Activated CD4-positive, alpha-beta T cell treated with anti-CD3 and anti-CD28 coated beads, Interleukin-2, amount 50 U/mL, for 48 hours (primary cell): ENCODE results near the gene RARA.

Experiments used
- DNase-seq, 2 experiments: peaks; one replicate each; pipeline ENCODE4 v3.0.0-alpha.2; 2020

The RARA gene

GRCh38 chr17:40309031-40309948 is at the start of gene RARA:
TSS of gene RARA (plus strand) at chr17:40309180. CDS start at chr17:40331219, 22,039 bp downstream.
- DNase-seq: no peak

DNA sequence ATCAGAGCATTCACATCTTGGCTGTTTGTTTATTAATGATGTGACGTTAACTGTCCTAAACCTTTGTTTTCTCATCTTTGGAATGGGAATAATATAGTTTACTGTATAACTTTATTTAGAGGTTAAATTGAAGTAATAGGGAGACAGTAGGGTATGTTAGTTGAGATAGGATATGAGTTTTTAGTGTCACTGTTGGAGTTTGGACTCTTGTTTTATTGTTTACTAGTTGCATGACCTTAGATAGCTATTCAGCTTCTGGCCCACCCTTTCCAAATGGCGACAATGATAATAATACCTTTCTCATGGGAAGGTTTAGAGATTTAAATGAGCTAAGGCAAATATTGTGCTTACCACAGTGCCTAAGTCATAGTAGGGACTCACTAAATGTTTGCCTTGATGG is 49.5 kb upstream of the RARA start:
- no peak for DNase-seq

DNA sequence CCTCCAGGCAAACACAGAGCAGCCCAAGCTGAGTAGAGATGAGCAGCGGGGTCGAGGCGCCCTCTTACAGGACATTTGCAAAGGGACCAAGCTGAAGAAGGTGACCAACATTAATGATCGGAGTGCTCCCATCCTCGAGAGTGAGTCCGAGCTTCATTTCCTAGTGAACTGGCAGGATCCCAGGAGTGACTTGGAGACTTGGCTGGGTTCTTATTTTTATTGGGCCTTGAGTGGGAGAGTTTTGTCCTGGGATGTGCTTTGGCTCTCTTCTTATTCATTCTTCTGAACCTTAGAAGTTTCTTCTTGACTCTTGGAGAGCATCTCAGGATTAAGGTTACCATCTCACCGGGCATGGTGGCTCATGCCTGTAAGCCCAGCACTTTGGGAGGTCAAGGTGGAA is 48.5 kb upstream of the RARA start:
- no peak for DNase-seq

DNA sequence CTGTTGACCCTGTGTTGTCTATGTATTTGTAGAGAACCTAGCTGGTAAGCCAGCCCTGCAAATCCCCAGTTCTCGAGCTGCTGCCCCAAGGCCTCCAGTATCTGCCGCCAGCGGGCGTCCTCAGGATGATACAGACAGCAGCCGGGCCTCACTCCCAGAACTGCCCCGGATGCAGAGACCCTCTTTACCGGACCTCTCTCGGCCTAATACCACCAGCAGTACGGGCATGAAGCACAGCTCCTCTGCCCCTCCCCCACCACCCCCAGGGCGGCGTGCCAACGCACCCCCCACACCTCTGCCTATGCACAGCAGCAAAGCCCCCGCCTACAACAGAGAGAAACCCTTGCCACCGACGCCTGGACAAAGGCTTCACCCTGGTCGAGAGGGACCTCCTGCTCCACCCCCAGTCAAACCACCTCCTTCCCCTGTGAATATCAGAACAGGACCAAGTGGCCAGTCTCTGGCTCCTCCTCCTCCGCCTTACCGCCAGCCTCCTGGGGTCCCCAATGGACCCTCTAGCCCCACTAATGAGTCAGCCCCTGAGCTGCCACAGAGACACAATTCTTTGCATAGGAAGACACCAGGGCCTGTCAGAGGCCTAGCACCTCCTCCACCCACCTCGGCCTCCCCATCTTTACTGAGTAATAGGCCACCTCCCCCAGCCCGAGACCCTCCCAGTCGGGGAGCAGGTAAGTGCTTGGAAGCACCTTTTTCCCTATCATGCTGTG is 44.4 kb upstream of the RARA start:
- DNase-seq: no peak

DNA sequence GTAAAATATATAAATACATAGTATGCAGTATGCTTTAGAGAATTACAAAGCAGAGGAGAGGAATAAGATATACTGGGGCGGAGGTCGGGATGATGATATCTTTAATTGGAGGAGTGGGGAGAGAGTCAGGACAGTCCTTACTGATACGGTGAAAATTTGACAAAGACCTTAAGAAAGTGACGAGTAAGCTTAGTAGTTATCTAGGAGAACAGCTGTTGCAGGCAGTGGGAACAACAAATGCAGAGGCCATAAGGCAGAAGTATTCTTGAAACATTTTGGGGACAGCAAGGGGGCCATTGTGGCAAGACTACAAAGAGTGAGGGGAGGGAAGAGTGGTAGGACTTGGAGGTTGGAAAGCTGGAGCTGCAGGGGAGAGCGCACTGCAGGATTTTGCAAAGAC is 43.6 kb upstream of the RARA start:
- no peak for DNase-seq

DNA sequence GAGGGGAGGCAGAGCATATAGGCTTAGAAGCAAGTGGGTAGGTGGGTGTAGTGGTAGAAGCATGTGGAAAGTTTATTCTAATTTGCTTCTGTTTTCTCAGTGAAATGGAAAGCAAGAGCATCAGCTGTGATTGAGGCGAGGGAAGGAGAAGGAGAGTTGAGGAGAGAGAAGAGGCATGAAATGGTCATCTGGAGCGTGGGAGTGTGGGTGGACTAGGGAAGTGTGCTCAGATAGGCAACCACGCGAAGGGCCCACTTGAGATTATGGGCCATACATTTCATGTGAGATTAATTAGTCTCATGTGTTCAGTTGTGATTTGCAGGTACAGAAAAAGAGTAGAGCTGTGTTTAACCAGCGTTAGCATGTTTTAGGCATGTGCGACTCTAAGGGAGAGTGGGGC is 42.1 kb upstream of the RARA start:
- DNase-seq: no peak

- DNase-seq: no peak
These were observed 40.8 kb upstream of the RARA start for GRCh38 chr17:40268141-40268712.

DNA sequence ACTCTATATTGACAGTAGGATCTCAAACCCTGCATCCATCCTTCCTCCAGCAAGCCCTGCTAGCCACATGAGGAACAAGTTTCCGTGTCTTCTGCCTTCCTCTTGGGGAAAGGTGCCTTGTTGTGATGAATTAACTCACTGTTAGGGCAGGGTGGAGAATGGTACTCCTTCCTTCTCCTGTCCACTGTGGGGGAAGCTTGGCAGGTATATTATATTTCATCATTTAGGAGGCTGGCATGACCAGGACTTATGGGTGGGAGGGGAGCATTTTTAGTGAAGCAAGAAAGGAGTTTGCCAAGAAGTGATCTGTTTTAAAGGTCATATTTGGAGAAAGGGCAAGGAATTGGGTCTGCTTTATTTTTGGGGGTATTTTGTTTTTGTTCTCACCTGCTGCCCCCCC is 30.6 kb upstream of the RARA start:
- DNase-seq: no peak

DNA sequence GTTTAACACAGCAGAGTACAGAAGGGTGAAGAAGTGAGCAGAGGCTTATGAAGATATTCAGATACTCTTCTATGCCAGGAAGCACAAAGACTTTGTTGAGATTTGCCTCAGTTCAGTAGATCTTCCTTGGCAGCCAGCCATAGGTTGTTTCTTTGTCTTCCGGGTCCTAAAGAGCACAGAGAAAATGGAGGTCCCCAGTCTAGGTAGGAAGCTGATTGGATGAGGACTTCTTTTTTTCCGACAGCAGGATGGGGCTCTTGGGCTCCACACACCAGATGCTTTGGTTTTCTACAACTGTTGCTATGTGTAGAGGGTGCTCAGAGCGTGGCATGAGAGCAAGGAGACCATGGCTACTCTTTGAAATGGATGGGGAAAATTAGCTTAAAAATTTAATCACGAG is 29.6 kb upstream of the RARA start:
- no peak for DNase-seq

GRCh38 chr17:40281663-40282062 is 27.3 kb upstream of the RARA start:
- no peak for DNase-seq

- no peak for DNase-seq
These were observed 25.3 kb upstream of the RARA start for GRCh38 chr17:40283662-40284061.

DNA sequence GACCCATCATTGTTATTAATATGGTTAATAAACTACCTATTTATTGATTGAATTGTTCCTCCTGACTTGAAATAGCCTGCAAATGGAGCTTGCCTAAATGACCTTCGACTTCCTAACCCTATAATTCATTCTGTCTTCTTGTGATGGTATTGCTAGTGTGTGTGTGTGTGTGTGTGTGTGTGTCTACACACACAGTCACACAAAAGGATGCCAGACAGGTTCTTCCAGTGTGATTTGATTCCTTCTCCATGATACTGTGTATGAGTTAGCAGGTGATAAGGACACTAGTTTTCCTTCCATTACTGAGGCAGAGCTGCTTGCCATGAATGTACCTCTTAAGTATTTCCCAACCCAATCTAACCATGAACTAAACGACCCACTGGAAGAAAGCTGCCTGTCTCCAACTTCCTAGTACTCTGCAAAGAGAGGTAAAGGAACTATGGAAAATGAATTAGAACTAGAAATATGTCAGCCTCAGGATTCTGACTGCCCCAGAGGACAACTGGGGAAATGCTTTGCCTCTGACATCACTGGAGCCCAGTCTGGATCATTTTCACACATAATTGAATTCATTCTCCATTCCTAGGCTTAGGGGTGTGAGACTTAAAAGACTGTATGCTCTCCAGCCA is 24.8 kb upstream of the RARA start:
- DNase-seq: no peak

GRCh38 chr17:40286473-40286872 is 22.5 kb upstream of the RARA start:
- DNase-seq: no peak

DNA sequence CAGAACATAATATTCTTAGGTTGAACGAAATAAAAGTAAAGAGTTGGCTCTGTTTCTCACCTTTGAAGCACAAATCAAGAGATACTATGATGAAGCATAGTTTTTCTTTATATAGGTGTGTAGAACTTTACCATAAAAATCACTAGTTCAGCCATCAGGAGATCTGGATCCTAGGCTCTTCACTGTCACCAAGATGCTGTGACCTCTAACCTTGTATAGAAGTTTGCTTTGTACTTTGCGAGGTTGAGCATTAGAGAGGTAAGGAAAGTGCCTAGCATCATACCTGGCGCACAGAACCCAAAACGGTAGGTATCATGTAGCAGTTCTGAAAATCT is 21.9 kb upstream of the RARA start:
- DNase-seq: no peak

GRCh38 chr17:40287494-40288369 is 21.2 kb upstream of the RARA start, which contains the start of gene CDC6:
TSS of gene CDC6 (plus strand) at chr17:40287879. CDS start at chr17:40289421, 1,542 bp downstream.
- peak; percentile 98 for DNase-seq

- no peak for DNase-seq
These were observed 18.2 kb upstream of the RARA start for GRCh38 chr17:40290629-40291280.

DNA sequence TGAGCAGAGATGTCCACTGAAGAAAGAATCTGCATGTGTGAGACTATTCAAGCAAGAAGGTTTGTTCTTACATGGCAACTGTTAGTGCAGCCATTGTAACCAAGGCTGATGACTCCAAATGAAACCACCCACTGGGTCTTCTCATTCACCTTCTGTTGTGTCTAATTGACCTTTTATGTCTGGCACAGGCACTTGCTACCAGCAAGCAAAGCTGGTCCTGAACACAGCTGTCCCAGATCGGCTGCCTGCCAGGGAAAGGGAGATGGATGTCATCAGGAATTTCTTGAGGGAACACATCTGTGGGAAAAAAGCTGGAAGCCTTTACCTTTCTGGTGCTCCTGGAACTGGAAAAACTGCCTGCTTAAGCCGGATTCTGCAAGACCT is 17.7 kb upstream of the RARA start:
- DNase-seq: no peak

- no peak for DNase-seq
These were observed 15.6 kb upstream of the RARA start for GRCh38 chr17:40293363-40293762.

GRCh38 chr17:40295488-40296436 is 13.2 kb upstream of the RARA start:
- DNase-seq: no peak

DNA sequence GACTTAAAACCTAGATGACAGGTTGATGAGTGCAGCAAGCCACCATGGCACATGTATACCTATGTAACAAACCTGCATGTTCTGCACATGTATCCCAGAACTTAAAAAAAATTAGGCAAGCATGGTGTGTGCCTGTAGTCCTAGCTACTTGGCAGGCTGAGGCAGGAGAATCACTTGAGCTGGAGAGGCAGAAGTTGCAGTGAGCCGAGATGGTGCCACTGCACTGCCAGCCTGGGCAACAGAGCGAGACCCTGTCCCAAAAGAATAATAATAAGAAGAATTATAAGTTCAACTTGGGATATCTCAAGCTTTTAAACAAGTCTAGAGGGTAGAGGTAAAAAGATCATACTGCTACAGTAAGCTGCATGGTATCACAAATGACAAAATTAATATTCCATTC is 11.5 kb upstream of the RARA start:
- no peak for DNase-seq

- no peak for DNase-seq
These were observed 10.3 kb upstream of the RARA start for GRCh38 chr17:40298726-40299125.
